Psoas muscle (tissue), 8 donors: ENCODE measurements around the gene CEP85L. TPM values are rescaled to one million over a fixed set of nuclear protein-coding genes. Genes with fewer than 3 reads are reported as not detected.
A peak's percentile ranks its signal among the peaks of the same experiment; 100 is the strongest.

Source experiments
- ATAC-seq, 4 donors: fragments of 200-7000 bp; cut with Tn5 transposase; one replicate each; pipeline ENCODE4 v1.9.1; 2020; ENCODE audit warnings: moderate library complexity in 3 of 4, mild to moderate bottlenecking in 2 of 4
- DNase-seq, 2 donors: peaks; one replicate each; pipeline ENCODE4 v3.0.0-alpha.2; 2020
- H3K27ac ChIP-seq: fragments of 200-600 bp; one replicate; pipeline ENCODE4 v1.8.0; 2022
- H3K27me3 ChIP-seq, 3 donors: fragments of 200-600 bp in 1 of 3; one replicate each; pipeline versions ENCODE4 v1.6.1 to v1.8.0; 2013 to 2022; ENCODE audit warnings: low read length in 2 of 3, mild to moderate bottlenecking in 2 of 3, moderate library complexity in 1 of 3; ENCODE audit not compliant: insufficient read depth in 3 of 3
- H3K36me3 ChIP-seq, 2 donors: fragments of 200-600 bp in 1 of 2; one replicate each; pipeline versions ENCODE4 v1.6.1 to v1.8.0; 2013 to 2022; ENCODE audit warnings: low read depth in 1 of 2, mild to moderate bottlenecking in 1 of 2, moderate library complexity in 1 of 2; ENCODE audit not compliant: insufficient read depth in 1 of 2
- H3K4me1 ChIP-seq: fragments of 200-600 bp; one replicate; pipeline ENCODE4 v1.8.0; 2022
- H3K4me3 ChIP-seq: fragments of 200-600 bp; one replicate; pipeline ENCODE4 v1.8.0; 2022; ENCODE audit warnings: mild to moderate bottlenecking
- H3K9me3 ChIP-seq: fragments of 200-600 bp; one replicate; pipeline ENCODE4 v1.8.0; 2022
- WGBS, 3 donors: extraction: QIAGEN DNeasy Blood & Tissue Kit; methylation state at CpG; one replicate each; pipeline versions ENCODE4 v1.1.6 to v1.1.7; 2013; 5-methylcytosine and 5-hydroxymethylcytosine counted together
- intact Hi-C, 2 donors: fragments of 100-400 bp; cut with DNase I; formaldehyde crosslinking; loops; one replicate each; pipeline versions ENCODE4 v1.11.0 to v1.14.2; 2022
- polyA plus RNA-seq, 3 donors: library from polyadenylated mRNA; stranded (reverse); fragments of 200-250 nt; gene quantifications; one replicate each; pipeline ENCODE4 v1.2.3, GENCODE V29; 2013
- total RNA-seq, 4 donors: library from RNA; stranded (reverse); fragmentation: NEBNext Ultra II Directional in 2 of 4; extraction: Animal tissue kit (Norgen Biotek cat#: 25700) in 2 of 4; gene quantifications; one replicate each; pipeline versions ENCODE4 v1.2.1 to v1.2.4, GENCODE V29; 2021 to 2023
- TF ChIP-seq, protein P1 (sequence below): fragments of 200-600 bp; IDR thresholded peaks from one replicate; pipeline ENCODE4 v1.8.0; 2022; ENCODE audit warnings: antibody characterized with exemption
- donor health status: healthy with polysubstance abuse.
- donor health status: DM: no; HTN: no; CAD: no; lungs with moderate emphysema.
- donor health status: Bipolar disorder and iron deficiency.
- donor health status: healthy.
- donor health status: DM: yes; HTN: yes; CAD: no.
- donor health status: DM: no; HTN: no; CAD: no.
- donor health status: DM: no; HTN: no; CAD: no.
- donor health status: DM: yes; HTN: yes; CAD: no.

Gene CEP85L
- total and polyA plus RNA-seq, 7 donors, result 2.3 to 25.1 (median 18.9) TPM

DNA sequence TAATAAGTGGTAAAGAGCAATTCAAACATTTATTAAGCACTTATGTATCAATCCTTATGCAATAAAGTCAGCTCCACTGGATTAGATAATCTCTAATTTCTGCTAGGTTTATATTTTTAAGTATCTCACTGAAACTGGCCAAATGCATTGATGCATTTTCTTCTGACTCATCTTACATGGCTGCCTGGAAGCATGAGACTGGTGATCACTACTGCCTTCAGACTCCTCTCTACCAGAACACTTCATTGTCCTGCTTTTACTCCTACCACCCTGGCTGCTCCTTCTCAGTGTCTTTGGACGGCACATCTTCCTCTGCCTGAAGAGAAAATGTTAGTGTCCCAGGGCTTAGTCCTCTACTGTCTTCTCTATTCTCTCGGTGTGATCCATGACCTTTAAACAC, 7.4 kb downstream of the CEP85L start:
- Histone ChIP-seq H3K27me3 (no peaks in the 10 kb centered on the region), H3K27ac (peak overlapping the region; percentile 30), H3K9me3 (no peaks in the 10 kb centered on the region), H3K4me1 (peaks cover 65% of the 10 kb centered on the region), H3K4me3 (no peak overlapping the region), H3K36me3 (no peaks in the 10 kb centered on the region)
- no peak for DNase-seq
- ATAC-seq, result peak in 2 of 4 donors; percentile 45 to 50
- 46 to 81% (median 76%) methylated on average over 2 of the region's 2 CpGs for WGBS, 3 donors
- TF ChIP-seq, protein P1, sequence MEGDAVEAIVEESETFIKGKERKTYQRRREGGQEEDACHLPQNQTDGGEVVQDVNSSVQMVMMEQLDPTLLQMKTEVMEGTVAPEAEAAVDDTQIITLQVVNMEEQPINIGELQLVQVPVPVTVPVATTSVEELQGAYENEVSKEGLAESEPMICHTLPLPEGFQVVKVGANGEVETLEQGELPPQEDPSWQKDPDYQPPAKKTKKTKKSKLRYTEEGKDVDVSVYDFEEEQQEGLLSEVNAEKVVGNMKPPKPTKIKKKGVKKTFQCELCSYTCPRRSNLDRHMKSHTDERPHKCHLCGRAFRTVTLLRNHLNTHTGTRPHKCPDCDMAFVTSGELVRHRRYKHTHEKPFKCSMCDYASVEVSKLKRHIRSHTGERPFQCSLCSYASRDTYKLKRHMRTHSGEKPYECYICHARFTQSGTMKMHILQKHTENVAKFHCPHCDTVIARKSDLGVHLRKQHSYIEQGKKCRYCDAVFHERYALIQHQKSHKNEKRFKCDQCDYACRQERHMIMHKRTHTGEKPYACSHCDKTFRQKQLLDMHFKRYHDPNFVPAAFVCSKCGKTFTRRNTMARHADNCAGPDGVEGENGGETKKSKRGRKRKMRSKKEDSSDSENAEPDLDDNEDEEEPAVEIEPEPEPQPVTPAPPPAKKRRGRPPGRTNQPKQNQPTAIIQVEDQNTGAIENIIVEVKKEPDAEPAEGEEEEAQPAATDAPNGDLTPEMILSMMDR, result no peak
- intact Hi-C loops, result no loop called here

DNA sequence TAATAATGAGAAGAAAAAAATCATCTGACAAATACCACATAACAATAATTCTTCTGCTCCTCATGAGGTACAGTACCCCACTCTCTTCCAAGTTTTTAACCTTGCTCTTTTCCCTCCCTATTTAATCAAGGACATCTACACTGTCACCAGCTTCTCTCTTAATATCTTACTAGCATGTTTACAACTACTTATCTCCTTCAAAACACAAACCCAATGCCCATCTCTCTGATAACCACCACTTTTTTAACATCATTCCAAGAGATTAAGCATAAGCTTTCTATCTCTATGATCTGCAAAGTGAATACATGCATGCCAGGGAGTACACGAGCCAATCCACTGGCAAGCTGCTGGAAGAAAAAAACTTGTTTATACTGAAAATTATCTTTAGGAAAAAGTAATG, 10.3 kb downstream of the CEP85L start:
- Histone ChIP-seq H3K27ac (no peak overlapping the region), H3K27me3 (no peaks in the 10 kb centered on the region), H3K36me3 (no peaks in the 10 kb centered on the region), H3K4me1 (peaks cover 68% of the 10 kb centered on the region), H3K4me3 (no peak overlapping the region), H3K9me3 (peaks cover 5% of the 10 kb centered on the region)
- no peak for ATAC-seq
- 37 to 61% (median 38%) methylated on average over 1 of the region's 1 CpG for WGBS, 3 donors
- no peak for DNase-seq
- intact Hi-C loops, result no loop called here
- TF ChIP-seq, protein P1, result no peak

DNA sequence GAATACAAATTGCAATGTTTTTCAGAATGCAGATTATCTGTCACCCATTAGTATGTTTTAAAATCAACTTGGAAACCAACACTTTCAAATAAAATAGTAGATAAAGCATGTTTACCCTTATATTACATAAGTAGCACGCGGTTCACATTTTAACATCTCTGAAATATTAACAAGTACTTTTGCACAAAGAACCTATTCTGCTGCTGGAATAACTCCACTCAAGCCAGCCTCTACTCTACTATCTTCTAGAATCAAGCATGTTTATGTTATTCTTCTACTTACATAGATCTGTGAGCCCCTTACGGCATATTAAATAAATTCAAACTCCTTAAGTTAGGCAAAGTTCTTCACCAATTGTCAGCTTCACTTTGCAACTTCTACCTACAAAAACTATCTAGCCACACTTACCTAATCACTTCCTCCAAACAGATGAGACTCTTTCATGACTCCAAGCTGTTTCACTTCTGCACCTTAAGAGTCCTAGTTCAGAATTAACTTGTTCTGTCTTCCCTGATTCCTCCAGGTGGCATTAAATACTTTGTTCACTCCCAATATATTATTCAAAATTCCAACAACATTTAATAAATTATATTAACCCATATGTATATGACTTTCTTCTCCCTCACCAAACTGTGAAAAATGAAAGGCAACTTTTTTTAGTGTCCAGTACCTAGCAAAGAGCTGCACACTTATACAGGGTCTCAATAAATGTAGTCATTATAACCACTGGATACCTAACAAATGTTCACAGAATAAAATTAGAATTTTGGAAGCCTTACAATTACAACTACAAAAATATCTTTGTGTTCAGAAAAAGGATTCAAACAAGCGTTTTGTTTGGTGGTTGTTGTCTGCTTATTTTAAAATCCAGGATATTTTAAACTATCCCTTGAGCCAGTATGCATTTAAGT, 12.1 kb downstream of the CEP85L start:
- ATAC-seq, result no peak
- Histone ChIP-seq H3K4me1 (peaks cover 59% of the 10 kb centered on the region), H3K4me3 (no peak overlapping the region), H3K27ac (no peak overlapping the region), H3K9me3 (peaks cover 5% of the 10 kb centered on the region), H3K27me3 (no peaks in the 10 kb centered on the region), H3K36me3 (no peaks in the 10 kb centered on the region)
- TF ChIP-seq, protein P1, result no peak
- 59 to 70% (median 70%) methylated on average over 4 of the region's 4 CpGs for WGBS, 3 donors
- intact Hi-C loops, result loop anchor here in 1 of 2 donors (5.0 kb wide), 1 partner anchor 138 kb away; no protein-coding TSS in a partner anchor
- no peak for DNase-seq

DNA sequence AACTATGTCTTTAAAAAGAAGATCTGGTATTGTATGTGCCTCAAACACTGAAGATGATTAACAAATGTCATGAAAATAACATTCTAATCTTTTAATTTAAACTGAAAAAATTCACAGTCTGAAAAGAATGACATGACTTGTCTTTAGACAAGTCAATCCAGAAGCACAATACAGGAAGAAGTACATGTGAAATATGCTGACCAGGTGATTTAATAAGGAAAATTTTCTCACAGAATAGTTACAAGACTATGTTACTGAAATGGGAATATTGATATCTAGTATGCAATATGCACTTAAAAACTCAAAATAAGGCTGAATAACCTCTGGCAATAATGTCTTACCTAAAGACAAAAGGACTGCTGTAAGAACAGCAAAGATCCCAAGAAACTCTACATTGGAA, 13.1 kb downstream of the CEP85L start:
- Histone ChIP-seq H3K27me3 (no peaks in the 10 kb centered on the region), H3K27ac (no peak overlapping the region), H3K36me3 (no peaks in the 10 kb centered on the region), H3K4me1 (peaks cover 51% of the 10 kb centered on the region), H3K9me3 (peaks cover 5% of the 10 kb centered on the region), H3K4me3 (no peak overlapping the region)
- TF ChIP-seq, protein P1, result no peak
- DNase-seq (no peak), ATAC-seq (no peak)
- intact Hi-C loops, result loop anchor here in 1 of 2 donors (5.0 kb wide), 1 partner anchor 139 kb away; no protein-coding TSS in a partner anchor
